ENCODE results near the gene MYPN. TPM values are rescaled to one million over a fixed set of nuclear protein-coding genes. Genes with fewer than 3 reads are reported as not detected.

MYPN gene
- total RNA-seq, 1 donor from 2014 or later: not detected

DNA sequence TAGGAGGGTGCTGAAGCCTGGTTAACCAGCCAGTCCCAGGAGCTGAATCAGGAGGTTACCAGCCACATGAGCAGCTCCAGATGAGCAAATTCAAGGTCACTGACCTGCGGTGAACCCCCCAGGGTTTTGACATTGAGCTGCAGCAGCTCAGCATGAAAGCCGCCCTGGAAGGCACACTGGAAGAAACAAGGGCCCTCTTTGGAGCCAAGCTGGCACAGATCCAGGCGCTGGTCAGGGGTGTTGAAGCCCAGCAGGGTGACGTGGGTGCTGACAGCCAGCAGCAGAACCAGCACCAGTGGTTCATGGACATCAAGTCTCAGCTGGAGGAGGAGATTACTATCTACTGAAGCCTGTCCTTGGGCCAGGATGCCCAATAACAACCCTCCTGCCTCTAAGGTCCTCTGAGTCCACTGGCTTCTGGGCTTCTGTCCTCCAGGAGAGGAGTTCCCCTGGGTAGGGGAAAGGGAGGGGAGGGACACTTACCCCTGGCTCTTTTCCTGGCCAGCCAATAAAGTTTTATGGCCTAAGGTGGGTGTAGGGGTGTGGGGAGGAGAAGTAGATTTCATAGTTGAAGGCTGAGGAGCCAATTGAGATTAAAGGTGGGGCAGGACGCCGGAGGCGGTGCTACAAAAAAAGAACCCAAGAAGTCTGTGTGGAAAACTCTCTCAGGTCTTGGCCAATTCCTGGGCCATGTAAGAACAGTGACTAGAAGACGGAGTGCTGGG is 152.0 kb downstream of the MYPN start:
- DNase-seq (ENCODE audit: low spot score in 2 of 2): no peak
- no peak for FAIRE-seq

Other genes with a start within 250 kb of the MYPN start
- 45.7 TPM for gene SIRT1, start 224.8 kb upstream of the MYPN start, total RNA-seq
- gene HERC4, start 34.2 kb upstream of the MYPN start, total RNA-seq: 72.6 TPM
- 0.41 TPM for gene ATOH7, start 122.6 kb downstream of the MYPN start, total RNA-seq
- gene HNRNPH3, start 222.6 kb downstream of the MYPN start, total RNA-seq: 40.4 TPM
- 8.6 TPM for gene PBLD, start 223.4 kb downstream of the MYPN start, total RNA-seq

All from frontal cortex (tissue), 4 donors.